HepG2 (cell line): ENCODE measurements around the gene AGBL3. TPM values are rescaled to one million over a fixed set of nuclear protein-coding genes. Genes with fewer than 3 reads are reported as not detected.

Source experiments
- HOXA5 ChIP-seq: sonication (generic); formaldehyde crosslinking; IDR thresholded peaks from 2 replicates; pipeline ENCODE4 v1.4.0; 2020; ENCODE audit warnings: missing genetic modification reagents
- POLR2A ChIP-seq, 2 experiments: IDR thresholded peaks; 2 replicates each; pipeline ENCODE4 v1.6.1; 2011; ENCODE audit warnings: low read depth in 2 of 2, low read length in 2 of 2, mild to moderate bottlenecking in 1 of 2, moderate library complexity in 1 of 2; ENCODE audit not compliant: insufficient read depth in 1 of 2
- RCOR2 ChIP-seq: IDR thresholded peaks from 2 replicates; pipeline ENCODE4 v1.6.1; 2016; ENCODE audit warnings: missing biosample characterization, missing genetic modification reagents
- TCF12 ChIP-seq, 2 experiments: fragments of 450-650 bp in 1 of 2; sonication (generic) in 1 of 2; formaldehyde crosslinking in 1 of 2; IDR thresholded peaks; 2 replicates each; pipeline versions ENCODE4 v1.6.1 to v1.8.0; 2017 to 2022; ENCODE audit warnings: antibody characterized with exemption in 1 of 2, mild to moderate bottlenecking in 1 of 2, missing genetic modification reagents in 1 of 2, moderate library complexity in 1 of 2
- TFDP1 ChIP-seq: IDR thresholded peaks from 2 replicates; pipeline ENCODE4 v1.6.1; 2016; ENCODE audit warnings: missing compliant biosample characterization, missing genetic modification reagents, borderline replicate concordance
- YEATS4 ChIP-seq: sonication (generic); formaldehyde crosslinking; IDR thresholded peaks from 2 replicates; pipeline ENCODE4 v1.4.0; 2020; ENCODE audit warnings: missing genetic modification reagents, borderline replicate concordance
- ZNF333 ChIP-seq: sonication (generic); formaldehyde crosslinking; IDR thresholded peaks from 2 replicates; pipeline ENCODE4 v1.4.0; 2020; ENCODE audit warnings: mild to moderate bottlenecking, missing genetic modification reagents, borderline replicate concordance
- ZNF619 ChIP-seq: sonication (generic); formaldehyde crosslinking; IDR thresholded peaks from 2 replicates; pipeline ENCODE4 v1.4.0; 2020; ENCODE audit warnings: mild to moderate bottlenecking, missing genetic modification reagents
- ZNF839 ChIP-seq: sonication (generic); formaldehyde crosslinking; IDR thresholded peaks from 2 replicates; pipeline ENCODE4 v1.4.0; 2020; ENCODE audit warnings: missing genetic modification reagents, mild to moderate bottlenecking, borderline replicate concordance
- polyA plus RNA-seq, 8 experiments: library from polyadenylated mRNA; depleted of rRNA in 3 of 8; stranded (reverse) in 7 of 8; unstranded in 1 of 8; fragments of >200 nt; fragmentation: Illumina TruSeq in 4 of 8; extraction: Trizol in 4 of 8; gene quantifications; 2 replicates each; pipeline versions ENCODE4 v1.2.1 to v1.2.3, GENCODE V29; 2011 to 2016; ENCODE audit warnings: low read depth in 4 of 8, missing spikeins in 1 of 8, mixed read lengths in 1 of 8; ENCODE audit not compliant: insufficient read depth in 1 of 8
- total RNA-seq, 5 experiments: library from RNA; depleted of rRNA; stranded (reverse); fragments of >200 nt; fragmentation: Illumina TruSeq; extraction: Trizol; gene quantifications; 2 replicates each; pipeline ENCODE4 v1.2.3, GENCODE V29; 2016; ENCODE audit warnings: low read depth in 1 of 5
- TF ChIP-seq, protein P1 (sequence below): sonication (generic); formaldehyde crosslinking; IDR thresholded peaks from 2 replicates; pipeline ENCODE4 v1.5.0; 2020; ENCODE audit warnings: mild to moderate bottlenecking, missing genetic modification reagents, borderline replicate concordance
- TF ChIP-seq, protein P2 (sequence below): IDR thresholded peaks from 2 replicates; pipeline ENCODE4 v1.6.1; 2016; ENCODE audit warnings: missing biosample characterization, missing genetic modification reagents, low read depth
- TF ChIP-seq, protein P3 (sequence below): sonication (generic); formaldehyde crosslinking; IDR thresholded peaks from 2 replicates; pipeline ENCODE4 v1.9.0; 2022; ENCODE audit warnings: low read depth, missing genetic modification reagents
- TF ChIP-seq, protein P4 (sequence below): sonication (generic); formaldehyde crosslinking; IDR thresholded peaks from 2 replicates; pipeline ENCODE4 v1.4.0; 2020; ENCODE audit warnings: missing genetic modification reagents
- TF ChIP-seq, protein P5 (sequence below): sonication (generic); formaldehyde crosslinking; IDR thresholded peaks from 2 replicates; pipeline ENCODE4 v1.4.0; 2020; ENCODE audit warnings: low read depth, mild to moderate bottlenecking, missing genetic modification reagents

The AGBL3 gene
- total and polyA plus RNA-seq, 2 of the 13 experiments (the other 11 are each of a cell fraction or from before 2014, with no cell fraction given), result 2.2 to 7.2 TPM

DNA sequence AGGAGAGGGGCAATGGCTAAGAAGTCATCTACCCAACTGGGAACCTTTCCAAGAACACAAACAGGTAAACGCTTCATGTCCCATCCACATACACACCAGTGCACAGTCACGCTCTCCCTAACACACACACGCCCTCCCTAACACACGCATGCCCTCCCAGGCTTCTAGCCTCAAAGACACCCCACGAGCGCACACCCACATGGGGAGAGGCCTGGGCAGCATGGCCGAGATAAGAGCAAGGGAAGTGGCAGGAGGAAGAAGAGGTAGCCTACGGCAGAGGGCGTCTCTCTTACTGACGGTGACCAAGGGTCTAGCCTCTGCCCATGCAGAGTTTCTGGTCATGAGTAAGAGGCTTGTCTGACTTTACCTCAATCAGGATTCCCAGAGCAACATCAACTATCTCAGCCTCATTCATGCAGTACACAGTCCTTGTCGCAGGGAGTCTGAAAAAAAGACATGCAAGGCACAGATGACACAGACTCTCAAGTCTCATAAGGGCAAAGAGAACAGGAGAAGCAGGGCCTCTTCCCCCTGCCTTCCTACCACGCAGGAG, 181.1 kb downstream of the AGBL3 start (continued):
- TF ChIP-seq, protein P1, sequence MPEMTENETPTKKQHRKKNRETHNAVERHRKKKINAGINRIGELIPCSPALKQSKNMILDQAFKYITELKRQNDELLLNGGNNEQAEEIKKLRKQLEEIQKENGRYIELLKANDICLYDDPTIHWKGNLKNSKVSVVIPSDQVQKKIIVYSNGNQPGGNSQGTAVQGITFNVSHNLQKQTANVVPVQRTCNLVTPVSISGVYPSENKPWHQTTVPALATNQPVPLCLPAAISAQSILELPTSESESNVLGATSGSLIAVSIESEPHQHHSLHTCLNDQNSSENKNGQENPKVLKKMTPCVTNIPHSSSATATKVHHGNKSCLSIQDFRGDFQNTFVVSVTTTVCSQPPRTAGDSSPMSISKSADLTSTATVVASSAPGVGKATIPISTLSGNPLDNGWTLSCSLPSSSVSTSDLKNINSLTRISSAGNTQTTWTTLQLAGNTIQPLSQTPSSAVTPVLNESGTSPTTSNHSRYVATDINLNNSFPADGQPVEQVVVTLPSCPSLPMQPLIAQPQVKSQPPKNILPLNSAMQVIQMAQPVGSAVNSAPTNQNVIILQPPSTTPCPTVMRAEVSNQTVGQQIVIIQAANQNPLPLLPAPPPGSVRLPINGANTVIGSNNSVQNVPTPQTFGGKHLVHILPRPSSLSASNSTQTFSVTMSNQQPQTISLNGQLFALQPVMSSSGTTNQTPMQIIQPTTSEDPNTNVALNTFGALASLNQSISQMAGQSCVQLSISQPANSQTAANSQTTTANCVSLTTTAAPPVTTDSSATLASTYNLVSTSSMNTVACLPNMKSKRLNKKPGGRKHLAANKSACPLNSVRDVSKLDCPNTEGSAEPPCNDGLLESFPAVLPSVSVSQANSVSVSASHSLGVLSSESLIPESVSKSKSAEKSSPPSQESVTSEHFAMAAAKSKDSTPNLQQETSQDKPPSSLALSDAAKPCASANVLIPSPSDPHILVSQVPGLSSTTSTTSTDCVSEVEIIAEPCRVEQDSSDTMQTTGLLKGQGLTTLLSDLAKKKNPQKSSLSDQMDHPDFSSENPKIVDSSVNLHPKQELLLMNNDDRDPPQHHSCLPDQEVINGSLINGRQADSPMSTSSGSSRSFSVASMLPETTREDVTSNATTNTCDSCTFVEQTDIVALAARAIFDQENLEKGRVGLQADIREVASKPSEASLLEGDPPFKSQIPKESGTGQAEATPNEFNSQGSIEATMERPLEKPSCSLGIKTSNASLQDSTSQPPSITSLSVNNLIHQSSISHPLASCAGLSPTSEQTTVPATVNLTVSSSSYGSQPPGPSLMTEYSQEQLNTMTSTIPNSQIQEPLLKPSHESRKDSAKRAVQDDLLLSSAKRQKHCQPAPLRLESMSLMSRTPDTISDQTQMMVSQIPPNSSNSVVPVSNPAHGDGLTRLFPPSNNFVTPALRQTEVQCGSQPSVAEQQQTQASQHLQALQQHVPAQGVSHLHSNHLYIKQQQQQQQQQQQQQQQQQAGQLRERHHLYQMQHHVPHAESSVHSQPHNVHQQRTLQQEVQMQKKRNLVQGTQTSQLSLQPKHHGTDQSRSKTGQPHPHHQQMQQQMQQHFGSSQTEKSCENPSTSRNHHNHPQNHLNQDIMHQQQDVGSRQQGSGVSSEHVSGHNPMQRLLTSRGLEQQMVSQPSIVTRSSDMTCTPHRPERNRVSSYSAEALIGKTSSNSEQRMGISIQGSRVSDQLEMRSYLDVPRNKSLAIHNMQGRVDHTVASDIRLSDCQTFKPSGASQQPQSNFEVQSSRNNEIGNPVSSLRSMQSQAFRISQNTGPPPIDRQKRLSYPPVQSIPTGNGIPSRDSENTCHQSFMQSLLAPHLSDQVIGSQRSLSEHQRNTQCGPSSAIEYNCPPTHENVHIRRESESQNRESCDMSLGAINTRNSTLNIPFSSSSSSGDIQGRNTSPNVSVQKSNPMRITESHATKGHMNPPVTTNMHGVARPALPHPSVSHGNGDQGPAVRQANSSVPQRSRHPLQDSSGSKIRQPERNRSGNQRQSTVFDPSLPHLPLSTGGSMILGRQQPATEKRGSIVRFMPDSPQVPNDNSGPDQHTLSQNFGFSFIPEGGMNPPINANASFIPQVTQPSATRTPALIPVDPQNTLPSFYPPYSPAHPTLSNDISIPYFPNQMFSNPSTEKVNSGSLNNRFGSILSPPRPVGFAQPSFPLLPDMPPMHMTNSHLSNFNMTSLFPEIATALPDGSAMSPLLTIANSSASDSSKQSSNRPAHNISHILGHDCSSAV, result no peak
- TF ChIP-seq HOXA5 (CRISPR knock-in tag), result no peak
- TF ChIP-seq ZNF619 (CRISPR knock-in tag), result no peak
- TF ChIP-seq, protein P2, sequence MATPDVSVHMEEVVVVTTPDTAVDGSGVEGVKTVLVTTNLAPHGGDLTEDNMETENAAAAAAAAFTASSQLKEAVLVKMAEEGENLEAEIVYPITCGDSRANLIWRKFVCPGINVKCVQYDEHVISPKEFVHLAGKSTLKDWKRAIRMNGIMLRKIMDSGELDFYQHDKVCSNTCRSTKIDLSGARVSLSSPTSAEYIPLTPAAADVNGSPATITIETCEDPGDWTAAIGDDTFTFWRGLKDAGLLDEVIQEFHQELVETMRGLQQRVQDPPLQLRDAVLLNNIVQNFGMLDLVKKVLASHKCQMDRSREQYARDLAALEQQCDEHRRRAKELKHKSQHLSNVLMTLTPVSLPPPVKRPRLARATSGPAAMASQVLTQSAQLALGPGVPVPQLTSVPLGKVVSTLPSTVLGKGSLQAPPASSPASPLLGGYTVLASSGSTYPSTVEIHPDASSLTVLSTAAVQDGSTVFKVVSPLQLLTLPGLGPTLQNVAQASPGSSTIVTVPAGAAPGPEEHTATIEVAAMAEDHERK (CRISPR knock-in tag), result no peak
- TF ChIP-seq, protein P3, sequence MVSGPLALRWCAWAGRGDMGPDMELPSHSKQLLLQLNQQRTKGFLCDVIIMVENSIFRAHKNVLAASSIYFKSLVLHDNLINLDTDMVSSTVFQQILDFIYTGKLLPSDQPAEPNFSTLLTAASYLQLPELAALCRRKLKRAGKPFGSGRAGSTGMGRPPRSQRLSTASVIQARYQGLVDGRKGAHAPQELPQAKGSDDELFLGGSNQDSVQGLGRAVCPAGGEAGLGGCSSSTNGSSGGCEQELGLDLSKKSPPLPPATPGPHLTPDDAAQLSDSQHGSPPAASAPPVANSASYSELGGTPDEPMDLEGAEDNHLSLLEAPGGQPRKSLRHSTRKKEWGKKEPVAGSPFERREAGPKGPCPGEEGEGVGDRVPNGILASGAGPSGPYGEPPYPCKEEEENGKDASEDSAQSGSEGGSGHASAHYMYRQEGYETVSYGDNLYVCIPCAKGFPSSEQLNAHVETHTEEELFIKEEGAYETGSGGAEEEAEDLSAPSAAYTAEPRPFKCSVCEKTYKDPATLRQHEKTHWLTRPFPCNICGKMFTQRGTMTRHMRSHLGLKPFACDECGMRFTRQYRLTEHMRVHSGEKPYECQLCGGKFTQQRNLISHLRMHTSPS (CRISPR knock-in tag), result 0 out of 2 replicates have a peak, but pooled peaks have one; percentile 31
- TF ChIP-seq TFDP1 (CRISPR knock-in tag), result no peak
- TF ChIP-seq ZNF333, result no peak
- TF ChIP-seq TCF12 (IDR thresholded peaks at IDR 0.05), result no peak
- TF ChIP-seq TCF12 (CRISPR knock-in tag; IDR thresholded peaks at IDR 0.05), result no peak
- TF ChIP-seq RCOR2 (CRISPR knock-in tag), result no peak
- TF ChIP-seq, protein P4, sequence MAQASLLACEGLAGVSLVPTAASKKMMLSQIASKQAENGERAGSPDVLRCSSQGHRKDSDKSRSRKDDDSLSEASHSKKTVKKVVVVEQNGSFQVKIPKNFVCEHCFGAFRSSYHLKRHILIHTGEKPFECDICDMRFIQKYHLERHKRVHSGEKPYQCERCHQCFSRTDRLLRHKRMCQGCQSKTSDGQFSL (CRISPR knock-in tag), result no peak
- no peak for TF ChIP-seq ZNF839 (CRISPR knock-in tag)
- TF ChIP-seq YEATS4, result no peak
- TF ChIP-seq POLR2A (IDR thresholded peaks at IDR 0.05; ENCODE audit: insufficient read depth in 1 of 2, low read depth in 2 of 2, low read length in 2 of 2), result peak in 1 of 2 experiments; percentile 19; a peak in 1 of 4 replicates
- TF ChIP-seq, protein P5, sequence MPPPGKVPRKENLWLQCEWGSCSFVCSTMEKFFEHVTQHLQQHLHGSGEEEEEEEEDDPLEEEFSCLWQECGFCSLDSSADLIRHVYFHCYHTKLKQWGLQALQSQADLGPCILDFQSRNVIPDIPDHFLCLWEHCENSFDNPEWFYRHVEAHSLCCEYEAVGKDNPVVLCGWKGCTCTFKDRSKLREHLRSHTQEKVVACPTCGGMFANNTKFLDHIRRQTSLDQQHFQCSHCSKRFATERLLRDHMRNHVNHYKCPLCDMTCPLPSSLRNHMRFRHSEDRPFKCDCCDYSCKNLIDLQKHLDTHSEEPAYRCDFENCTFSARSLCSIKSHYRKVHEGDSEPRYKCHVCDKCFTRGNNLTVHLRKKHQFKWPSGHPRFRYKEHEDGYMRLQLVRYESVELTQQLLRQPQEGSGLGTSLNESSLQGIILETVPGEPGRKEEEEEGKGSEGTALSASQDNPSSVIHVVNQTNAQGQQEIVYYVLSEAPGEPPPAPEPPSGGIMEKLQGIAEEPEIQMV (CRISPR knock-in tag), result no peak
